Activated CD4-positive, alpha-beta T cell treated with anti-CD3 and anti-CD28 coated beads, Interleukin-2, amount 50 U/mL, for 48 hours (primary cell): Measurements from ENCODE around the gene RBBP4.
"Not testable (repeated sequence)": the region's sequence is repeated elsewhere in the genome, so short reads cannot be mapped to it uniquely, and the experiment has no call there.

Source experiments
- DNase-seq, 2 experiments: peaks; one replicate each; pipeline ENCODE4 v3.0.0-alpha.2; 2020

The RBBP4 gene

GRCh38 chr1:32642292-32642827 is 8.6 kb upstream of the RBBP4 start:
- DNase-seq: not testable (repeated sequence)

DNA sequence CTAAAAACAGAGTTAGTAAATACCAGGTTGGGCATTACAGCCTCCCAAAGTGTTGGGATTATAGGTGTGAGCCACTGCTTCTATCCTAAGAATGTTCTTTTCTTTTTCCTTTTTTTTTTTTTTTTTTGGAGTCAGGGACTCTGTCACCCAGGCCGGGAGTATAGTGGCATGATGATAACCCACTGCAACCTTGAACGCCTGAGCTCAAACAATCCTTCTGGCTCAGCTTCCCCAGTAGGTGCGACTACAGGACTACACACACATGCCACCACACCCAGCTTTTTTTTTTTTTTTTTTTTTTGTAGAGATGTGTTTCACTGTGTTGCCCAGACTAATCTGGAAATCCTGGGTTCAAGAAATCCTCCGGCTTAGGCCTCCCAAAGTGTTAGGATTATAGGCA is 6.6 kb upstream of the RBBP4 start:
- no peak for DNase-seq

- peak in 1 of 2 experiments; percentile 38 for DNase-seq
These were observed 3.5 kb upstream of the RBBP4 start for GRCh38 chr1:32647308-32648134.

GRCh38 chr1:32650248-32650751 is 708 bp upstream of the RBBP4 start, which contains the start of gene ZBTB8OS:
Gene ZBTB8OS (minus strand): TSS chr1:32650550. CDS start chr1:32650529, 21 bp downstream.
- DNase-seq: peak; percentile 84 to 90

DNA sequence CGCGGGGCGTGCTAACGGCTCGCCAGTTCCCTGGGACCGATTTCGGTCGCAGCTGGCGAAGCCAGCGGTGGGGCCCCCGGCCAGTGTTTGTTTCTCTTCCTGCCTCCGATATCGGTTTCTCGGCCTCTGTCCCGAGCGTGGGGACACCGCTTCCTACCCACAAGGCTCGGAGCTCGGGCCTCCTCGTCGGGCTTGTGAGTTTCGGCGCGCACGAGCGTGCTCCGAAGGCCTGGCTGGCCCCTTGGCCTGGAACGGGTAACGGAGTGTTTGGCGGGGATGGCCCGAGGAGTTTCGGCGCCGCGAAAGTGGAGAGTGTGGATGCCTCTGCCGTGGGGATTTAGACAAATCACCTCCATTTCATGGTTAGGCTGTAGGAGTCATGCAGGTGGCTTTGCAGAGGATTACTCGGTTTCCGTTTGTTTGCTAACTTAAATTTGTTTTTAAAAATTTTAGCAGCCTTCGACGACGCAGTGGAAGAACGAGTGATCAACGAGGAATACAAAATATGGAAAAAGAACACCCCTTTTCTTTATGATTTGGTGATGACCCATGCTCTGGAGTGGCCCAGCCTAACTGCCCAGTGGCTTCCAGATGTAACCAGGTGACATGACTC is 559 bp downstream of the RBBP4 start:
- DNase-seq: no peak

- DNase-seq: no peak
These were observed 1.4 kb downstream of the RBBP4 start for GRCh38 chr1:32652244-32652962.

DNA sequence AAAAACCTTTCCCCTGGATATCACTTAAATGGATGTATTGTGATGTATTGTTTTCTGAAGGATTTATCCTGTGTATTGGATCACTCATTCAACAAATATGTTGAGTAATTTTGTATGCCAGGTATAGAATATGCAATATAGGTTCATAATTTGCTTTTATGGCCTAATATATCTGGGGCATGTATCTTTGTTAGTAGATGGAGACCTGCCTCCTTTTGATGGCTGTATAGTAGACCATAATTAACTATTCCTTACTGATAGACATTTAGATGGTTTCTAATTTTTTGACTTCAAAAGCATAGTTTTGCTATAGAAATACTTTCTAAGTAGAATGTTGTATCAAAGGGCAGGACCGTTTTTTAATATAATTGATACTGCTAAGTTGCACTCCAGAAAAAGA is 8.6 kb downstream of the RBBP4 start:
- DNase-seq: no peak

- no peak for DNase-seq
These were observed 14.9 kb downstream of the RBBP4 start for GRCh38 chr1:32665915-32666314.

DNA sequence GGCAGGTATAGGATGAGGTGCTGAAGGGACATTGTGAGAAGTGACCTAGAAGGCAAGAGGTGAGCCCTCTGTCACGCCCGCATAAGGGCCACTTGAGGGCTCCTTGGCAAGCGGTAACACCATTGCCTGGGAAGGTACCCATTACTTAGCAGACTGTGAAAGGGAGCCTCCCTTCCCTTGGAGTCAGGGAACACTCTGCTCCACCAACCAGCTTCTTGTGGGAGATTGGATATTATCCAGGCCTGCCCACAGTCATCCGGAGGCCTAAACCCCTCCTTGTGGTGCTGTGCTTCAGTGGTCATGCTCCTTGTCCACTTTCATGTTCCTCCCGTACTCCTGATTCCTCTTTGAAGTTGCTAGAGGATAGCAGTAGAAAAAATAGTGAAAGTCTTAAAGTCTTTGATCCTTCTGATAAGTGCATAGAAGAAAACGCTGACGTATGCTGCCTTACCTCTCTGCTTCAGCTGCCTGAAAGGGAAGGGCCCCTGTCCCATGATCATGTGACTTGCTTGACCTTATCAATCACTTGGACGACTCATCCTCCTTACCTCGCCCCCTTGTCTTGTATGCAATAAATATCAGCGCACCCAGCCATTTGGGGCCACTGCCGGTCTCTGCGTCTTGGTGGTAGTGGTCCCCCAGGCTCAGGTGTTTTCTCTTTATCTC is 16.0 kb downstream of the RBBP4 start:
- no peak for DNase-seq

- not testable (repeated sequence) for DNase-seq
These were observed 17.7 kb downstream of the RBBP4 start for GRCh38 chr1:32668716-32669115.

DNA sequence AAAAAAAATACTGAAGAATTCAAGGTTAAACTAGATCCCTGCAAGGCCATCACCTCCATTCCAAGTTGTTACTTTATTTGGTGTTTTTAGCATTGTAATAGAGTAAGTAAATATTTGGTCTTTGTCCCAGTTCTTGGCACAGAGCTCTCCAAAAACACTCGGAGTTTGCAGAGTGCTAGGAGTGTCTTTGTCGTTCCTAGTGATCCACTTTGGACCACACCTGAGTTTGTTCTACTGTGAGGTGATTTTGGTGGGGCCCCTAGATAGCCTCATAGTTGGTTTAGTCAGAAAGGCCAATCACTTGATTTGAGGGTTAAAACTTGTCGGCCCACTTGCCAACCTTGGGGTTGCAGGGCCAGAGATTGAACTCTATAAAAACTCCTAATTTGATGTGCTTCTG is 25.9 kb downstream of the RBBP4 start:
- no peak for DNase-seq

- DNase-seq: not testable (repeated sequence)
These were observed 29.0 kb downstream of the RBBP4 start for GRCh38 chr1:32679993-32680392.

GRCh38 chr1:32680642-32681041 is 29.6 kb downstream of the RBBP4 start:
- DNase-seq: no peak

DNA sequence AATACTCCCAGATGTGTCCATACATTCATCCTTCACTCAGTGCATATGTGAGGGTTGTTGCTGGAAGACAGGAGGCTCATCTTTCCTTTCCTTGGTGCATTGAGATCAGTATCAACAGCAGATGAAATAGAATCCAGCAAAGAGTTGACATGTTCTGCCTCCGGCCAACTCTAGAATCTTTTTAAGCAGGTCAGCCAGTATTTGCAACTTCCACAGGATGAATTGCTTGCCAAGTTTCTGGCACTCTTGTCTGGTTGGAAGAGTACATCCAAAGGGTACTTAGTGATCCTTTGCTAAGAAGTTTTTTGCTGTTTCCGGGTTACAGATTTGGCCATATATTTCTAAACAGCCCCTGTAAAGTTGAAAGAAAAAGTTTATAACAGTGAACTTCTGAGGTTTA is 30.5 kb downstream of the RBBP4 start:
- no peak for DNase-seq

- no peak for DNase-seq
These were observed 31.0 kb downstream of the RBBP4 start for GRCh38 chr1:32681999-32682398.

- DNase-seq: no peak
These were observed 32.4 kb downstream of the RBBP4 start for GRCh38 chr1:32683397-32683796.

DNA sequence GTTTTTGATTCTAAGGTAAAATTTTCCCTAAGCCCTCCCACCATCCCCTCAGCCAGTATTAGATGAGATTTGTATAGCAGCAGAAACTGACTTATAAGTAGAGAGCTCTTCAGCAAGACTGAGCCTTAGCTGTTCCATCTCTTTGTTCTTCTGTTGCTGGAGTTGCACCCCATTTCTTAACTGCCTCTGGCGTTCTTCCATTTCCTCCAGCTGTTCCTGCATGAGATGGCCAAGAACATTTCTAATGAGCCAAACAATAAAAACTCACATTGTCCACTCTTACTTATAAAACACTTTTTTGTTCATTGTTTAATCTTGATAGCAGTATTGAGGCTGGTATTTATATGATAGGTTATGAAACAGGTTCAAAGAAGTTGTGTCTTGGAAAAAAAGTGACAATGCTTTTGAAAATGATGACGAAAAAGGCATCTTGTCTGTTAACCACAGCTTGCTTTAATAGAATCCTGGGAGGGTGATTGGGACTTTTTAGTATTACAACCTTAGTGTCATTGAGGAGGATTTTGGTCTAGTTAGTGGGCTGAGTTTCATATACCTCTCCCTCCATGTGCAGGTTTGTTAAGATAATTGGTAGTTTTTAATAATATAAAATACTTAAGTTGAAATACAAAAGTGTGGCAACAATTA is 33.3 kb downstream of the RBBP4 start:
- DNase-seq: no peak

- no peak for DNase-seq
These were observed 34.5 kb downstream of the RBBP4 start for GRCh38 chr1:32685498-32685897.

DNA sequence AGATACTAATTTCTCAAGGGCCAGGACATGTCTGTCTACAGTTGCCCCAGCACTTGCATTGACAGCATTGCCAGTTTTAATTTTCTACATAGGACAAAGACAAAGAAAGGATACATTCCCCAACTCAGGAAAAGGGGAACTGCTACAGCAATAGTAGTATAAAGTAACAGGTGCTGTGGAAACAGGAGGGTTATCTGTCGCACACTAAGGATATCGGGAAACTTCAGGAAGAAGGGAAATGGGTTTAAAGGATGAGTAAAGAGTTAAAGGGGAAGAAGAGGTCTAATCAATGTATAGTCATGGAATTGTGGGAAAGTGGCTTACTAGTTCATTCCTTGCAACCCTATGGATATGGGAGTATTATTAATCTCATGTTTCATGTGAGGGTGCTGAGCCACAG is 35.4 kb downstream of the RBBP4 start:
- no peak for DNase-seq

DNA sequence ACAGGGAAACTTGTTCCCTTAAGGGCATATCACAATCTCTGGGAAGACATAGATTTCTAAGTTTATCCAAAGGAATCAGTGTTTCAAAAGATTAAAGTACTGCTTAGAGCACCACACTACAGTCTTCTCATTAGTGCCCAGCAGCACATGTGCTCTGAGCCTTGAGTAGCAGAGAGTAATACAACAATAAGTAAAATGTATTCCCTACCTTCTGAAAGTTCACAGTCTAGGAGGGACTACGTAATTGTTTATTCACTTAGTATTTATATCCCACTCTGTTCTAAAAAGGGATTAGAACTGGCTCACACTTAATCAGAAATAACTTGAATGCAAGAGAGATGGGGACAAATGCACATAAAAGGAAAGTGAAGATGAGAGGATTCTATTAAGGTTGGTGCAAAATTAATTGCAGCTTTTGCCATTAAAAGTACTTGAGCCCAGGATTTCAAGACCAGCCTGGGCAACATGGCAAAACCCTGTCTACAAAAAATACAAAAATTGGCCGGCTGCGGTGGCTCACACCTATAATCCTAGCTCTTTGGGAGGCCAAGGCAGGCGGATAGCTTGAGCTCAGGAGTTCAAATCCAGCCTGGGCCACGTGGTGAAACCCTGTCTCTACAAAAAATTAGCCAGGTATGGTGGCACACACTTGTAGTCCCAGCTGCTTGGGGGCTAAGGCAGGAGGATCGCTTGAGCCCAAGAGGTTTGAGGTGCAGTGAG is 42.6 kb downstream of the RBBP4 start:
- no peak for DNase-seq

GRCh38 chr1:32695098-32695904 is 44.3 kb downstream of the RBBP4 start:
- DNase-seq: no peak
